Peyer's patch (tissue), 4 donors: Measurements from ENCODE around the gene IL1F10. TPM values are rescaled to one million over a fixed set of nuclear protein-coding genes. Genes with fewer than 3 reads are reported as not detected.
"Not testable (repeated sequence)": the region's sequence is repeated elsewhere in the genome, so short reads cannot be mapped to it uniquely, and the experiment has no call there.

Experiments used
- DNase-seq, 3 donors: peaks; one replicate each; pipeline ENCODE4 v3.0.0-alpha.2; 2017 to 2019
- H3K27ac ChIP-seq, 4 donors: fragments of 200-600 bp; sonication (generic); one replicate each; pipeline ENCODE4 v1.5.1; 2016 to 2019
- H3K27me3 ChIP-seq, 2 donors: fragments of 200-600 bp; sonication (generic); one replicate each; pipeline ENCODE4 v1.5.1; 2019
- H3K36me3 ChIP-seq, 3 donors: fragments of 200-600 bp; sonication (generic); one replicate each; pipeline ENCODE4 v1.5.1; 2016 to 2019
- H3K4me1 ChIP-seq, 4 donors: fragments of 200-600 bp; sonication (generic); one replicate each; pipeline ENCODE4 v1.5.1; 2016 to 2019
- H3K4me3 ChIP-seq, 4 donors: fragments of 200-600 bp; sonication (generic); 1 replicate in 3 of 4; 2 replicates in 1 of 4; pipeline ENCODE4 v1.5.1; 2016 to 2019; ENCODE audit warnings: mild to moderate bottlenecking in 1 of 4
- H3K9me3 ChIP-seq, 4 donors: fragments of 200-600 bp; sonication (generic); one replicate each; pipeline ENCODE4 v1.5.1; 2016 to 2019; ENCODE audit warnings: mild to moderate bottlenecking in 1 of 4
- CTCF ChIP-seq, 6 experiments: fragments of 450-650 bp in 4 of 6; fragments of 200-600 bp in 2 of 6; sonication (generic) in 1 of 6; IDR thresholded peaks; one replicate each; pipeline ENCODE4 v1.5.1; 2017 to 2019; ENCODE audit warnings: antibody characterized with exemption in 6 of 6, mild to moderate bottlenecking in 3 of 6, moderate library complexity in 1 of 6
- POLR2A ChIP-seq, 2 donors: fragments of 450-650 bp; IDR thresholded peaks; one replicate each; pipeline ENCODE4 v1.5.1; 2017; ENCODE audit warnings: antibody characterized with exemption in 2 of 2, mild to moderate bottlenecking in 2 of 2, moderate library complexity in 2 of 2
- total RNA-seq, 4 donors: library from RNA; depleted of rRNA; stranded (reverse); fragments of >200 nt; gene quantifications; one replicate each; pipeline ENCODE4 v1.1.0, GENCODE V29; 2016

IL1F10 gene
- total RNA-seq, 4 donors from 2014 or later = not detected

- H3K27ac ChIP-seq = no peak overlapping the region
- no peak for TF ChIP-seq POLR2A (IDR thresholded peaks at IDR 0.05)
- no peak for TF ChIP-seq CTCF (IDR thresholded peaks at IDR 0.05)
- no peaks in the 10 kb centered on the region for H3K27me3 ChIP-seq
- no peaks in the 10 kb centered on the region for H3K36me3 ChIP-seq
- H3K4me1 ChIP-seq = no peaks in the 10 kb centered on the region
- no peak for DNase-seq
- H3K9me3 ChIP-seq = no peaks in the 10 kb centered on the region
- H3K4me3 ChIP-seq = no peak overlapping the region
Measured at GRCh38 chr2:113089916-113090315, 22.1 kb downstream of the IL1F10 start.

GRCh38 chr2:113091231-113091896 lies 23.6 kb downstream of the IL1F10 start:
- Histone ChIP-seq H3K27me3 (no peaks in the 10 kb centered on the region), H3K4me3 (no peak overlapping the region), H3K36me3 (no peaks in the 10 kb centered on the region), H3K27ac (no peak overlapping the region), H3K9me3 (no peaks in the 10 kb centered on the region), H3K4me1 (no peaks in the 10 kb centered on the region)
- no peak for DNase-seq
- TF ChIP-seq CTCF (IDR thresholded peaks at IDR 0.05) (no peak), POLR2A (IDR thresholded peaks at IDR 0.05) (no peak)

DNA sequence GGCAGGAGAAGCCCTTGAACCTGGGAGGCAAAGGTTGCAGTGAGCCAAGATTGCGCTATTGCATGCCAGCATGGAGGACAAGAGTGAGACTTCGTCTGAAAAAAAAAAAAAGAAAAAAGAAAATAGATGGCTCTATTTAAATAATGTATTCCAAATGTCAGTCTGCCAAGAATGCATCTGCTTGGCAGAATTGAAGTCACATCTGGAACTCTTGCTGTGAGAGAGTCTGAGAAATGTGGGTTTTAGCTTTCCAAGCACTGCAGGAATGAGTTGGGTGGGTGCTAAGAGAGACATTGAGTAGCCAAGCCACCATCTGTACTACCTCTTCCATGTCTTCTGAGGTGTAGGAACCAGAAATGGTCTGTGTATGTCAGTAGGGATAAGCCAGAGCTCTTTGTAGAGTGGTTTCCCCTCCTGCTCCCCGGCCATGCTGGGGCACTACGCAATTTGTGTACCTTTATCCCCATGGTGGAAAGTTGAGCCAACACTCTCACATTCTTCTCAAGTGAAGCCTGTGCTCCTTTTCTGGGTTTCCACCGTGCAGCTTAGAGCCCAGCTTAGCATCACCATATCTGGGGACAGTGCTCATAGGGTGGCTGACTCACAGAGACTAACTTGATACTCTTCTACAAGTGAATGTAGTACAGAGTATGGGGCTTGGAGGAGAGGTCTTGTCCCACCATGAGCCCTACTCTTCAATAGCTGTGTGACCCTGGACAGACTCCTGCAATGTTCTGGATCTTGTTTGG lies 25.3 kb downstream of the IL1F10 start:
- no peaks in the 10 kb centered on the region for H3K4me1 ChIP-seq
- DNase-seq = no peak
- H3K4me3 ChIP-seq = no peak overlapping the region
- no peak for TF ChIP-seq POLR2A (IDR thresholded peaks at IDR 0.05)
- no peak for TF ChIP-seq CTCF (IDR thresholded peaks at IDR 0.05)
- no peak overlapping the region for H3K27ac ChIP-seq
- no peaks in the 10 kb centered on the region for H3K9me3 ChIP-seq
- H3K27me3 ChIP-seq = no peaks in the 10 kb centered on the region
- H3K36me3 ChIP-seq = no peaks in the 10 kb centered on the region

DNA sequence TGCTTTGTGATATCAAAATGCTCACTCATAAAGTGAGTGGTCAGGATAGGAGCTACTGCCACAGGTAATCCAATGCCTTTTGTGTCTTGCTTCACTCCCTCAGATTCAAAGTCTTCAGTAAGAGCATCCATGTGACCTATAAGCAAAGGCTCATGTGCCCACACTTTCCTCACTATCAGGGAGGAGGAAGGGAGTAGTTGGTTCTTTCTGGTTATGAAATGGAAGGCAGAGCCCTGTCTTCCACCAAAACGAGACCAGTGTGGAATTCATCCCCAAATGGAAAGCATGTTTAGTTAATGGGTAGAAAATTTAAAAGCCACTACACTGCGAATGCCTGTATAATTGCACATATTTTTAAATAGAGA lies 25.8 kb downstream of the IL1F10 start:
- DNase-seq = no peak
- Histone ChIP-seq H3K27ac (no peak overlapping the region), H3K4me3 (no peak overlapping the region), H3K4me1 (no peaks in the 10 kb centered on the region), H3K27me3 (no peaks in the 10 kb centered on the region), H3K36me3 (no peaks in the 10 kb centered on the region), H3K9me3 (no peaks in the 10 kb centered on the region)
- TF ChIP-seq CTCF (IDR thresholded peaks at IDR 0.05) (no peak), POLR2A (IDR thresholded peaks at IDR 0.05) (no peak)

DNA sequence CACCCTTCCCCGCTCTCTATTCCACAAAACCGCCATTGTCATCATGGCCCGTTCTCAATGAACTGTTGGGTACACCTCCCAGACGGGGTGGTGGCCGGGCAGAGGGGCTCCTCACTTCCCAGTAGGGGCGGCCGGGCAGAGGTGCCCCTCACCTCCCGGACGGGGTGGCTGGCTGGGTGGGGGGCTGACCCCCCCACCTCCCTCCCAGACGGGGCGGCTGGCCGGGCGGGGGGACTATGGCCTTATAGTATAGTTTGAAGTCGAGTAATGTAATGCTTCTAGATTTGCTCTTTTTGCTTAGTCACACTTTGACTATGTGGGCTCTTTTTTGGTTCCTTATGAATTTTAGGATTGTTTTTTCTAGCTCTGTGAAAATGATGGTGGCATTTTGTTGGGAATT lies 28.5 kb downstream of the IL1F10 start:
- H3K36me3 ChIP-seq, H3K27ac ChIP-seq, H3K27me3 ChIP-seq, H3K4me3 ChIP-seq, DNase-seq, H3K4me1 ChIP-seq, H3K9me3 ChIP-seq: not testable (repeated sequence)

DNA sequence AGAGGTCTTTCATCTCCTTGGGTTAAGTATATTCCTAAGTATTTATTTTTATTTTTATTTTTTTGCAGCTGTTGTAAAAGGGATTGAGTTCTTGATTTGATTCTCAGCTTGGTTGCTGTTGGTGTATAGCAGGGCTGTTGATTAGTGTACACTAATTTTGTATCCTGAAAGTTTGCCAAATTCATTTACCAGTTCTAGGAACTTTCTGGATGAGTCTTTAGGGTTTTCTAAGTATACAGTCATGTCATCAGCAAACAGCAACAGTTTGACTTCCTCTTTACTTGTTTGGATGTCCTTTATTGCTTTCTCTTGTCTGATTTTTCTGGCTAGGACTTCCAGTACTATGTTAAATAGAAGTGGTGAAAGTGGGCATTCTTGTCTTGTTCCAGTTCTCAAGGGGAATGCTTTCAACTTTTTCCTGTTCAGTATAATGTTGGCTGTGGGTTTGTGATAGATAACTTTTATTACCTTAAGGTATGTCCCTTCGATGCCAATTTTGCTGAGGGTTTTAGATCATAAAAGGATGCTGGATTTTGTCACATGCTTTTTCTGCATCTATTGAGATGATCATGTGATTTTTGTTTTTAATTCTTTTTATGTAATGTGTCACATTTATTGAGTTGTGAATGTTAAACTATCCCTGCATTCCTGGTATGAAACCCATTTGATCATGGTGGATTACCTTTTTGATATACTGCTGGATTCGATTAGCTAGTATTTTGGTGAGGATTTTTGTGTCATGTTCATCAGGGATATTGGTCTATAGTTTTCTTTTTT lies 29.3 kb downstream of the IL1F10 start:
- H3K9me3 ChIP-seq, H3K27ac ChIP-seq, DNase-seq, H3K36me3 ChIP-seq, H3K4me1 ChIP-seq, H3K27me3 ChIP-seq, H3K4me3 ChIP-seq: not testable (repeated sequence)
